HG02759 (cell line): ENCODE results near the gene RMP24.
"Not testable (repeated sequence)": the region's sequence is repeated elsewhere in the genome, so short reads cannot be mapped to it uniquely, and the experiment has no call there.

Experiments used
- ATAC-seq: cut with Tn5 transposase; IDR thresholded peaks from one replicate; pipeline ENCODE4 v1.9.1; 2021; ENCODE audit warnings: mild to moderate bottlenecking, moderate library complexity; ENCODE audit not compliant: unreplicated experiment

Gene RMP24

DNA sequence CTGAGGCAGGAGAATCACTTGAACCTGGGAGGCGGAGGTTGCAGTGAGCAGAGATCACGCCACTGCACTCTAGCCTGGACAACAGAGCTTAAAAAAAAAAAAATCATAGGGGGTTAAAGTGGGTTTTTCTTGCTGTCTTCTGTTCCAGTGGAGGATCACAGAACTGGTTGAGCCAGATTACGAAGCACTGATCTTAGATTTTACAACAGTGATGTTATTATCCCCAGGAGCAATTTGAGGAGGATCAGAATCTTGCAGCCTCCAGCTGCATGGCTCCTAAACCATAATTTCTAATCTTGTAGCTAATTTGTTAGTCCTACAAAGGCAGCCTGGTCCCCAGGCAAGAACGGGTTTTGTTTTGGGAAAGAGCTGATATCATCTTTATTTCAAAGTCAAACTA, 4.6 kb upstream of the RMP24 start:
- ATAC-seq = not testable (repeated sequence)

GRCh38 chr18:35968278-35968880, 4.1 kb upstream of the RMP24 start:
- ATAC-seq = no peak

DNA sequence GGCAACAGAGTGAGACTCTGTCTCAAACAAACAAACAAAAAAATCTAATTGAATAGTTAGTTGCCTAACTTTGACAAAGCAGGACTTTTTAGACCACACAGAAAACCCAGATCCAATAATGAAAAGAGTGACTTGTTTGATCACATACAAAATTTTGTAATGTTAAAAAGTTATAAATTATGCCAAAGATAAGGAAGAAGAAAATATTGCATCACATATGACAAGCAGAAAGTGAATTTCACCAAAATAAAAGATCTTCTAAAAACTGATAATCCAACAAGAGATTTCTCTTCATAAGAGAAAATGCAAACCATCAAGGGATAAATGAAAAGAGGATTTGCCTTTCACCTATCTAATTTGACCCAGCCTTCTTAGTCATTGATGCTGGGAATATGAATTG, 2.8 kb upstream of the RMP24 start:
- ATAC-seq = no peak

DNA sequence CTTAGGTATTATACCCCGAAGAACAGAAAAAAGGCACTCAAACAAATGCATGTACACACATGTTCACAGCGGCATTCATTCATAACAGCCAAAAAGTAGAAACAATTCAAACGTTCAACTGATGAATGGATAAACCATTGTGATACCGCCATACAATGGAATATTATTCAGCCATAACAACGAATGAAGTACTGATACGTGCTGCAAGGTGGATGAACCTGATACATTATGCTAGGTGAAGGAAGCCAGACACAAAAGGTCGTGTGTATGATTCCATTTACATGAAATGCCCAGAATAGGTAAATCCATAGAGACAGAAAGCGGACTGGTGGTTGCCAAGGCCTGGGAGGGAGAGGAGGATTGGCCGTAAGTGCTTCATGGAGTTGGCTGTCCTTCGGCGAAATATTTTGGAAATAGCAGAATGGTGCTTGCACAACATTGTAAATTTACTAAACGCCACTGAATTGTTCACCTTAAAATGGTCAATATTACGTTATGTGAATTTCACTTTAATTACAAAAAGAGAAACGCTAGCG, 750 bp upstream of the RMP24 start:
- ATAC-seq = peak; percentile 1

DNA sequence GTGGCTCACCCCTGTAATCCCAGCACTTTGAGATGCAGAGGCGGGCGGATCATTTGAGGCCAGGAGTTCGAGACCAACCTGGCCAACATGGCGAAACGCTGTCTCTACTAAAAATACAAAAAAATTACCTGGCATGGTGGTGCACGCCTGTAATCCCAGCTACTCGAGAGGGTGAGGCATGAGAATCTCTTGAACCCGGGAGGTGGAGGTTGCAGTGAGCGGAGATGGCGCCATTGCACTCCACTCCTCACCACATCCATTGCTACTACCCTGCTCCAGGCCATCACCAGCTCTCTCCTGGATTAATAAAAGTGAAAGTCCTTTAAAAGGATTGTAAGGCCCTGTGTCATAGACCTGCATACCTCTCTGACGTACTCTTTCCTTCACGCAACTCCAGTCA, 1.2 kb downstream of the RMP24 start:
- ATAC-seq = no peak

- ATAC-seq = no peak
These were observed 1.7 kb downstream of the RMP24 start for GRCh38 chr18:35974181-35974580.

DNA sequence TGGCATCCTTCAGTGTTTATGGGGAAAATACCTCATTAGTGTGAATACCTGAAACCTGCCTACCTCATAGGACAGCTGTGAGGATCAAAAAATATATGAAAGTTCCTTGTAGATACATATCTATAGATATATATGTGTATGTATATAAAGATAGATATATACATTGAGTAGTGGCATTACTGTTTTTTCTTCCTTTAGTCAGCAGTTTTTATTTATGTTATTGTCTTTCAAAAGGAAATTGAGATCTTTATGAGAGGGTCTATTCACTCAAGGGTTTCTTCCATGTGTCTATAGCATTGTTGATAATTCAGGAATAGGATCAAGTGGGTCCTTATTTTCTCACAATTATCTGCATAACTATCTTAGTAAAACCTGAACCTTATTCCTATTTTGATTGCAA, 6.6 kb downstream of the RMP24 start:
- ATAC-seq = no peak

DNA sequence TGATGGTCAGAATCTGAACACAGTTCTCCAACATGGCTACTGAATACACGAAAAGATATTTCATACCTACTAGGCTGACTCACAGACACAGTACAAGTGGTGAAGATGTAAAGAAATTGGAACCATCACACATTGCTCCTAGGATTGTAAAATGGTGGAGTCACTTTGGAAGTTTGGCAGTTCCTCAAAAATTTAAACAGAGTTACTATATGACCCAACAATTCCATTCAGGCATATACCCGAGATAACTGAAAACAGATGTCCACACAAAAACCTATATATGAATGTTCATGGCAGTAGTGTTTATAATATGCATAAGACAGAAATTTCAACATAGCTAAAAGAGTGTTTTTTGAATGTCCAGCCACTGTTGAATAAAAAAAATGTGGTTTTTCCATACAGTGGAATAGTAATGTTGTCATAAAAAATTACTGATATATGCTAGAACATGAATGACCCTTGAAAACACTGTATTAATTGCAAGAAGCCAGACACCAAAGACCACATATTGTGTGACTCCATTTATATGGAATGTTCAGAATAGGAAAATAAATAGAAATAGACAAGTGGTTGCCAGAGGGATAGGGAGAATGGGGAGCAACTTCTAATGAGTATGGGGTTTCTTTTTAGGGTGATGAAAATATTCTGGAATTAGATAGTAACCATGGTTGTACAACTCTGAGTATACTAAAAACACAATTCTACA, 10.1 kb downstream of the RMP24 start:
- ATAC-seq = no peak

GRCh38 chr18:35983147-35983546, 10.7 kb downstream of the RMP24 start:
- no peak for ATAC-seq

DNA sequence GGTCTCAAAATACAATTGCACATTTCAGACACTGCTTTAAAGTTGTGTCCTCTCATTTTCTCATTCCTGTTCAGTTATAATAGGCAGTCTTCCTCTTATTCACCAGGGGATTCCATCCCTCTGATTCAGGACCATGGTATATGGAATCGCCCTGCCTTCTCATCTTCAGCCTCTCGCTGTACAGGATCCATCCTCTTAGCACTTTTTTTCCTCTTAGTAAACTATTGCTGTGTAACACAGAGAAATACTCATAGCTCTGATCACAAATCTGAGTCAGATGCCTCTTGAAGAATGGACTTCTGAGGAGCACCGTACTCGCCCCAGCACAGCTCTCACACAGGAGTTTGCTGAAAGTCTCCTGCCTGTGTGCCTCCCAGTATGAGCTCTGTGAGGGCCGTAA, 11.3 kb downstream of the RMP24 start:
- no peak for ATAC-seq

DNA sequence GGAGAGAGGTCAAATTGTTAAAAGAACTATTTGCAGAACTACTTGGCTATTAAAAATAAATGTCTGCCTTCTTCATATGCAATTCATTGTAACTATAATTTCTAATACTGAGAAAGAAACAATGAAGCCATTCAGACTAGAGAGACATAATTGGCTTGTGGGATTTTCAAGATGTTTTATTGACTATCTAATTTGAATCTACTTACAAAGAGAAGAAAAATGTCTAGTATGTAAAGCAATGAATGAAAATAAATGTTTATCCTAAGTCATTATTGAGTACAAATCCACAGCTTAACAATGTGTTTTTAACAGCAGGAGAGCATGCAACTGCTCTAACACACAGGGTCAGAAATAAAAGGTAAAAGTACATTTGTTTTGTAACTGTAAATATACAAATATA, 19.2 kb downstream of the RMP24 start:
- no peak for ATAC-seq

GRCh38 chr18:35993013-35993412, 20.5 kb downstream of the RMP24 start:
- ATAC-seq = no peak

- ATAC-seq = no peak
These were observed 26.5 kb downstream of the RMP24 start for GRCh38 chr18:35998967-35999366.

GRCh38 chr18:35999925-36000324, 27.4 kb downstream of the RMP24 start:
- ATAC-seq = no peak

DNA sequence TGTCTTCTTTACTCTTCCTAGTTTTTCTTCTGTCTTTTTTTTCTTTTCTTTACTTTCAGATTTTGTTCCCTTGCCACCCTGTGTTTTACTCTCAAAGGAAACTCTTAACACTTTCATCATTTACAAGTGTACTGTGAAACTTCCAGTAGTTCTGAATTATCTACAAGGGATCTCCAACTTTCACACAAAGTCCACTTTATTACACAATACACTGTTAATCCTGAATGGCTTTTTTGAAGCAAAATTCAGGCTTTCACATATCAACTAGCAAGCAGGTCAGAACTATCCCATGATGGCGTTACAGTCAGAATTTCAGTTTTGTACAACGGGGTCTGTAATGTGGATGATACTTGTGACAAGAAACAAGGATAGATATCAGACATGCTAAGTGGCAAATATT, 34.5 kb downstream of the RMP24 start:
- no peak for ATAC-seq

DNA sequence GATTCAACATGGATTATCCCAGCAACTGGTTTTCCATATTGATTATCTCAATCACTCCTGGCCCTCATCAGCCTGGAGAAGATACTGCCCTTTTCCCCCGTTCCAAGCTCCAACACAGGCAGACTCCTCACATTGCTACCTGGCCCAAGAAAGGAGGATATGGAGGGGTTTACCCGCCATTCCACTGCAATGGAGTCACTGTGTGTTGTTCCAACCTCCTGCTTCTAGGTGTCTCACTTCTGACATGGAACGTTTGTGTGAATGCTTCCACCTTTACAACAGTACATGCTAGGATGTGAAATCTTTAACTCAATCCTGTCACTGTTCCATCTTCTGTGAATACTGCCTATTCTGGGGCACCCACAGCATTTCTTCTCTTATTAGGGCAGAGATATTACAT, 36.7 kb downstream of the RMP24 start:
- no peak for ATAC-seq

GRCh38 chr18:36012891-36013290, 40.4 kb downstream of the RMP24 start:
- no peak for ATAC-seq

DNA sequence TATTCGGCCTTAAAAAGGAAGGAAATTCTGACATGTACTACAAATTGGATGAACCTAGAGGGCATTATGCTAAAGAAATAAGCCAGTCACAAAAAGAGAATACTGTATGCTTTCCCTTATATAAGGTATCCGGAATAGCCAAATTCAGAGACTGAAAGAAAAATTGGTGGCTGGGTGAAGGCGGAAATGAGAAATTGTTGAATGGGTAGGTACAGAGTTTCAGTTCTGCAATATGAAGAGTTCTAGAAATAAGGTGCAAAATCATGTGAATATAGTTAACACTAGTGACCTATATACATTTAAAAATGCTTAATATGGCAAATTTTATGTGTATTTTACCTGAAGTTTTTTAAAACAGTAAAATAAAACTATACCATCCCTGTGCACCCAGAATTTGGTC, 43.1 kb downstream of the RMP24 start:
- peak; percentile 91 for ATAC-seq

GRCh38 chr18:36017232-36017631, 44.8 kb downstream of the RMP24 start:
- ATAC-seq = no peak

DNA sequence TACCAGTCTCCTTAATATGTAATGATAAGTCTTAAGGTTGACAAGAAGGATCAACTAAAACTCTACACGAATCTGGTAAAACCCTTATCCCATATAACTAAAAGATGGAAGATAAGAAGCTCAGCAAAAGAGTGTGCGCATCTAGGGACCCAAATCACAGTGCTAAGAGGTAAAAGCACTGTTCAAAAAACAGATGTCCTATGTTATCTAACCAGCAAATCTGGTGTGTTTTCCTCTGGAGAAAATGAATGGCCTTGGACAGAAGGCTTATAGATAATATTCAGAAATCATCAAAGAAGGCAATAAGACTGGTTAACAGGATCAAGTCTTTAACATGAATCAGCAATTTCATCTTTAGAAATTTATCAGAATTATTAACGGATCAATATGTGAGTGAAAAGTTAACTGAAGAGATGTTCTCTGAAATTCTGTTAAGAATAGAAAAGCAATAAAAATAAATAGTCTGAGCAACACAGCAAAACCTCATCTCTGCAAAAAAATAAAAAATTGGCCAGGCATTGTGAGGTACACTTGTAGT, 47.8 kb downstream of the RMP24 start:
- ATAC-seq = no peak

- ATAC-seq = no peak
These were observed 50.9 kb downstream of the RMP24 start for GRCh38 chr18:36023336-36023735.

DNA sequence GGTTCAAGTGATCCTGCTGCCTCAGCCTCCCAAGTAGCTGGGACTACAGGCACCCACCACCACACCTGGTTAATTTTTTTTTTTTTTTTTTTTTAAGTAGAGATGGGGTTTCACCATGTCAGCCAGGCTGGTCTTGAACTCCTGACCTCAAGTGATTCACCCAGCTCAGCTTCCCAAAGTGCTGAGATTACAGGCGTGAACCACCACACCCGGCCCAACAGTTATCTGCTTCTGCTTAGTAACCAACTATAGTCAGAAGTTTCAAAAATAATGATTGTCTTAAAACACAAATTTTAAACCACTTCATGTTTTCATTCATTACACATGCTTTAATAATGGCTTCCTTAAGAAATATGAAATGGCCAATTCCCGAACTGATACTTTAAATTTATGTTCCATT, 51.8 kb downstream of the RMP24 start:
- not testable (repeated sequence) for ATAC-seq
